ENCODE data around the gene SRMS. TPM values are rescaled to one million over a fixed set of nuclear protein-coding genes. Genes with fewer than 3 reads are reported as not detected.

Gene SRMS
- total and polyA plus RNA-seq, 2 donors from 2014 or later: 0.38 TPM; not detected in 1

- intact Hi-C loops (cut with DNase I): no loop called here
- H3K9ac ChIP-seq (ENCODE audit: low read length in 3 of 3): no peak overlapping the region
- H3K4me1 ChIP-seq (ENCODE audit: control insufficient read depth in 2 of 3, insufficient read depth in 2 of 3, low read depth in 1 of 3, low read length in 3 of 3): peaks cover 0 to 10% (median 0%) of the 10 kb centered on the region in 3 donors
- H3K4me3 ChIP-seq (ENCODE audit: low read length in 3 of 3): no peak overlapping the region
- H3K36me3 ChIP-seq (ENCODE audit: control insufficient read depth in 2 of 3, insufficient read depth in 3 of 3, low read length in 3 of 3): no peaks in the 10 kb centered on the region
- no peak for FAIRE-seq
- no peak overlapping the region for H3K27ac ChIP-seq (ENCODE audit: low read depth in 2 of 2, low read length in 2 of 2)
- H3K27me3 ChIP-seq (ENCODE audit: control insufficient read depth, insufficient read depth, low read length): no peaks in the 10 kb centered on the region
- TF ChIP-seq CTCF (IDR thresholded peaks at IDR 0.05; ENCODE audit: borderline replicate concordance, extremely low read depth, insufficient read depth): no peak
- no peaks in the 10 kb centered on the region for H3K9me3 ChIP-seq (ENCODE audit: control insufficient read depth in 2 of 3, insufficient read depth in 1 of 3, low read length in 3 of 3)
- peak in 1 of 5 donors; percentile 83 for DNase-seq
Measured at GRCh38 chr20:63577317-63577894, 29.9 kb upstream of the SRMS start.

GRCh38 chr20:63576311-63576710, 28.8 kb upstream of the SRMS start:
- Histone ChIP-seq H3K9me3 (ENCODE audit: control insufficient read depth in 2 of 3, insufficient read depth in 1 of 3, low read length in 3 of 3) (no peaks in the 10 kb centered on the region), H3K36me3 (ENCODE audit: control insufficient read depth in 2 of 3, insufficient read depth in 3 of 3, low read length in 3 of 3) (no peaks in the 10 kb centered on the region), H3K27ac (ENCODE audit: low read depth in 2 of 2, low read length in 2 of 2) (no peak overlapping the region), H3K9ac (ENCODE audit: low read length in 3 of 3) (no peak overlapping the region), H3K4me1 (ENCODE audit: control insufficient read depth in 2 of 3, insufficient read depth in 2 of 3, low read depth in 1 of 3, low read length in 3 of 3) (peaks cover 0 to 10% (median 0%) of the 10 kb centered on the region in 3 donors), H3K4me3 (ENCODE audit: low read length in 3 of 3) (no peak overlapping the region), H3K27me3 (ENCODE audit: control insufficient read depth, insufficient read depth, low read length) (no peaks in the 10 kb centered on the region)
- intact Hi-C loops (cut with DNase I): no loop called here
- TF ChIP-seq CTCF (IDR thresholded peaks at IDR 0.05; ENCODE audit: borderline replicate concordance, extremely low read depth, insufficient read depth): no peak
- FAIRE-seq: no peak
- DNase-seq: no peak

- Histone ChIP-seq H3K9ac (ENCODE audit: low read length in 3 of 3) (no peak overlapping the region), H3K4me3 (ENCODE audit: low read length in 3 of 3) (no peak overlapping the region), H3K4me1 (ENCODE audit: control insufficient read depth in 2 of 3, insufficient read depth in 2 of 3, low read depth in 1 of 3, low read length in 3 of 3) (peaks cover 0 to 10% (median 0%) of the 10 kb centered on the region in 3 donors), H3K27ac (ENCODE audit: low read depth in 2 of 2, low read length in 2 of 2) (no peak overlapping the region), H3K36me3 (ENCODE audit: control insufficient read depth in 2 of 3, insufficient read depth in 3 of 3, low read length in 3 of 3) (no peaks in the 10 kb centered on the region), H3K27me3 (ENCODE audit: control insufficient read depth, insufficient read depth, low read length) (no peaks in the 10 kb centered on the region), H3K9me3 (ENCODE audit: control insufficient read depth in 2 of 3, insufficient read depth in 1 of 3, low read length in 3 of 3) (no peaks in the 10 kb centered on the region)
- no peak for FAIRE-seq
- intact Hi-C loops (cut with DNase I): no loop called here
- TF ChIP-seq CTCF (IDR thresholded peaks at IDR 0.05; ENCODE audit: borderline replicate concordance, extremely low read depth, insufficient read depth): no peak
- DNase-seq: peak in 2 of 5 donors; percentile 52 to 72
Measured at GRCh38 chr20:63574829-63575743, 27.5 kb upstream of the SRMS start.
